Measurements from ENCODE around the gene PJA2. TPM values are rescaled to one million over a fixed set of nuclear protein-coding genes. Genes with fewer than 3 reads are reported as not detected.

Gene PJA2
- total and polyA plus RNA-seq, 9 of the 15 experiments (the other 6 are each of a cell fraction or from before 2014, with no cell fraction given), result 25.1 to 82.1 (median 50.1) TPM

DNA sequence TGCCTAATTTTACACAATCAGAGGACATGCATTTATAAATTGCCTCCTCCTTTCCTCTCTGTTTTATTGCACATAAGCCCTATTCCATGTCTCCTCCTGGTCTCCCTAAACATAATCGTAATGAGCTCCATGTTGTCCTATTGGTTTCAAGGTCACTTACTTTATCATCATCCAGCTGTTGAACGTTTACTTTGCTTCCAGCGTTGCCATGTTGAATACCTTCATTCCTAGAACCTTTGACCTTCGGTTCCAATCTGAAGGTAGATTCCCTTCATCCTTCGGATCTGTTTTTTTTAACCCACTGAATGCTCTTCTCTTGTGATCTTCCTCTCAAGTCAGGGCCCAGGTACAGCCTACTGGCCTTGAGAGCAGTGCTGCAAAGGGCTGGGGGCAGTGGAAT, 84.3 kb downstream of the PJA2 start (continued):
- TF ChIP-seq, protein P1, sequence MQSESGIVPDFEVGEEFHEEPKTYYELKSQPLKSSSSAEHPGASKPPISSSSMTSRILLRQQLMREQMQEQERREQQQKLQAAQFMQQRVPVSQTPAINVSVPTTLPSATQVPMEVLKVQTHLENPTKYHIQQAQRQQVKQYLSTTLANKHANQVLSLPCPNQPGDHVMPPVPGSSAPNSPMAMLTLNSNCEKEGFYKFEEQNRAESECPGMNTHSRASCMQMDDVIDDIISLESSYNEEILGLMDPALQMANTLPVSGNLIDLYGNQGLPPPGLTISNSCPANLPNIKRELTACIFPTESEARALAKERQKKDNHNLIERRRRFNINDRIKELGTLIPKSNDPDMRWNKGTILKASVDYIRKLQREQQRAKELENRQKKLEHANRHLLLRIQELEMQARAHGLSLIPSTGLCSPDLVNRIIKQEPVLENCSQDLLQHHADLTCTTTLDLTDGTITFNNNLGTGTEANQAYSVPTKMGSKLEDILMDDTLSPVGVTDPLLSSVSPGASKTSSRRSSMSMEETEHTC (IDR thresholded peaks at IDR 0.05), result no peak
- TF ChIP-seq ELF2 (CRISPR knock-in tag; IDR thresholded peaks at IDR 0.05) (no peak), HEY1 (CRISPR knock-in tag; IDR thresholded peaks at IDR 0.05; ENCODE audit: borderline replicate concordance) (no peak), SMAD2 (IDR thresholded peaks at IDR 0.05; ENCODE audit: low read depth, low read length) (no peak), SRSF7 (optimal IDR thresholded peaks at IDR 0.05; ENCODE audit: low read depth, low read length) (no peak)
- TF ChIP-seq, protein P2, sequence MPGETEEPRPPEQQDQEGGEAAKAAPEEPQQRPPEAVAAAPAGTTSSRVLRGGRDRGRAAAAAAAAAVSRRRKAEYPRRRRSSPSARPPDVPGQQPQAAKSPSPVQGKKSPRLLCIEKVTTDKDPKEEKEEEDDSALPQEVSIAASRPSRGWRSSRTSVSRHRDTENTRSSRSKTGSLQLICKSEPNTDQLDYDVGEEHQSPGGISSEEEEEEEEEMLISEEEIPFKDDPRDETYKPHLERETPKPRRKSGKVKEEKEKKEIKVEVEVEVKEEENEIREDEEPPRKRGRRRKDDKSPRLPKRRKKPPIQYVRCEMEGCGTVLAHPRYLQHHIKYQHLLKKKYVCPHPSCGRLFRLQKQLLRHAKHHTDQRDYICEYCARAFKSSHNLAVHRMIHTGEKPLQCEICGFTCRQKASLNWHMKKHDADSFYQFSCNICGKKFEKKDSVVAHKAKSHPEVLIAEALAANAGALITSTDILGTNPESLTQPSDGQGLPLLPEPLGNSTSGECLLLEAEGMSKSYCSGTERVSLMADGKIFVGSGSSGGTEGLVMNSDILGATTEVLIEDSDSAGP (CRISPR knock-in tag; IDR thresholded peaks at IDR 0.05), result no peak
- TF ChIP-seq, protein P3, sequence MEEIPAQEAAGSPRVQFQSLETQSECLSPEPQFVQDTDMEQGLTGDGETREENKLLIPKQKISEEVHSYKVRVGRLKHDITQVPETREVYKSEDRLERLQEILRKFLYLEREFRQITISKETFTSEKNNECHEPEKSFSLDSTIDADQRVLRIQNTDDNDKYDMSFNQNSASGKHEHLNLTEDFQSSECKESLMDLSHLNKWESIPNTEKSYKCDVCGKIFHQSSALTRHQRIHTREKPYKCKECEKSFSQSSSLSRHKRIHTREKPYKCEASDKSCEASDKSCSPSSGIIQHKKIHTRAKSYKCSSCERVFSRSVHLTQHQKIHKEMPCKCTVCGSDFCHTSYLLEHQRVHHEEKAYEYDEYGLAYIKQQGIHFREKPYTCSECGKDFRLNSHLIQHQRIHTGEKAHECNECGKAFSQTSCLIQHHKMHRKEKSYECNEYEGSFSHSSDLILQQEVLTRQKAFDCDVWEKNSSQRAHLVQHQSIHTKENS (CRISPR knock-in tag; IDR thresholded peaks at IDR 0.05), result no peak
